ENCODE results near the gene SMIM23.
"Not testable (repeated sequence)": the region's sequence is repeated elsewhere in the genome, so short reads cannot be mapped to it uniquely, and the experiment has no call there.

Gene SMIM23

GRCh38 chr5:171774418-171774817 lies 11.2 kb upstream of the SMIM23 start:
- DNase-seq = no peak

- no peak for DNase-seq
Measured at GRCh38 chr5:171776213-171776612, 9.4 kb upstream of the SMIM23 start.

- DNase-seq = no peak
Measured at GRCh38 chr5:171776770-171777759, 8.6 kb upstream of the SMIM23 start.

- not testable (repeated sequence) for DNase-seq
Measured at GRCh38 chr5:171781744-171782143, 3.9 kb upstream of the SMIM23 start.

- no peak for DNase-seq
Measured at GRCh38 chr5:171782332-171782966, 3.2 kb upstream of the SMIM23 start.

GRCh38 chr5:171783051-171783450 lies 2.6 kb upstream of the SMIM23 start:
- no peak for DNase-seq

GRCh38 chr5:171789353-171789752 lies 3.7 kb downstream of the SMIM23 start:
- no peak for DNase-seq

GRCh38 chr5:171790408-171790807 lies 4.8 kb downstream of the SMIM23 start:
- no peak for DNase-seq

- DNase-seq = no peak
Measured at GRCh38 chr5:171794470-171794960, 8.9 kb downstream of the SMIM23 start.

GRCh38 chr5:171795381-171795780 lies 9.8 kb downstream of the SMIM23 start:
- no peak for DNase-seq

- no peak for DNase-seq
Measured at GRCh38 chr5:171796436-171796835, 10.8 kb downstream of the SMIM23 start.

- no peak for DNase-seq
Measured at GRCh38 chr5:171797543-171797942, 11.9 kb downstream of the SMIM23 start.

- DNase-seq = no peak
Measured at GRCh38 chr5:171798418-171798817, 12.8 kb downstream of the SMIM23 start.

GRCh38 chr5:171801839-171802238 lies 16.2 kb downstream of the SMIM23 start:
- DNase-seq = no peak

GRCh38 chr5:171805746-171806145 lies 20.1 kb downstream of the SMIM23 start:
- DNase-seq = no peak

- DNase-seq = no peak
Measured at GRCh38 chr5:171806976-171807747, 21.5 kb downstream of the SMIM23 start.

- DNase-seq = no peak
Measured at GRCh38 chr5:171808453-171808852, 22.8 kb downstream of the SMIM23 start.

GRCh38 chr5:171808951-171809350 lies 23.3 kb downstream of the SMIM23 start:
- DNase-seq = no peak

- no peak for DNase-seq
Measured at GRCh38 chr5:171810227-171810626, 24.6 kb downstream of the SMIM23 start.

GRCh38 chr5:171813270-171813669 lies 27.7 kb downstream of the SMIM23 start:
- no peak for DNase-seq

- DNase-seq = no peak
Measured at GRCh38 chr5:171813813-171814490, 28.3 kb downstream of the SMIM23 start.

- no peak for DNase-seq
Measured at GRCh38 chr5:171816666-171817065, 31.0 kb downstream of the SMIM23 start.

- DNase-seq = no peak
Measured at GRCh38 chr5:171820561-171820960, 34.9 kb downstream of the SMIM23 start.

All from COR-L47 (cell line).